ENCODE data around the gene ALDOA. TPM values are rescaled to one million over a fixed set of nuclear protein-coding genes. Genes with fewer than 3 reads are reported as not detected.

Gene ALDOA
- total RNA-seq, 2 donors from 2014 or later = 2,396 to 2,926 TPM

DNA sequence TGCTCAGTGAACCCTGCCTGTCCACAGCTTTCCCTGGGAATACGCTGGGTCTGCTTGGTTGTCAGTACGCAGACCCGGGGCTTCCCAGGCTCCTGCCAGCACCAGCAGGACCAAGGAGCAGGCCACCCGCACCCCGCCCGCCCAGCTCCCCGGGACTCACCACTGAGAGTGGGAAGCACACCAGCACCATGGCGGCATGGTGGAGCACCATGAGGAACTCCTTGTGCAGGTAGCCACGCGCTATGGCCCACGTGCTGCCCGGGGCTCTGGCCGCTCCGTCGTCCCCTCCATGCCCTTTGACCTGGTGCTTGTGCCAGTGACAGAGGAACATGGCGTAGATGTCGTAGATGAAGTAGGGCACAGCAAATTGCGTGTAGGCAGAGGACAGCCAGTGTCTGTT is 39.1 kb upstream of the ALDOA start:
- no peaks in the 10 kb centered on the region for H3K4me1 ChIP-seq
- DNase-seq = no peak
- intact Hi-C loops (cut with DNase I) = no loop called here
- TF ChIP-seq, protein P1, sequence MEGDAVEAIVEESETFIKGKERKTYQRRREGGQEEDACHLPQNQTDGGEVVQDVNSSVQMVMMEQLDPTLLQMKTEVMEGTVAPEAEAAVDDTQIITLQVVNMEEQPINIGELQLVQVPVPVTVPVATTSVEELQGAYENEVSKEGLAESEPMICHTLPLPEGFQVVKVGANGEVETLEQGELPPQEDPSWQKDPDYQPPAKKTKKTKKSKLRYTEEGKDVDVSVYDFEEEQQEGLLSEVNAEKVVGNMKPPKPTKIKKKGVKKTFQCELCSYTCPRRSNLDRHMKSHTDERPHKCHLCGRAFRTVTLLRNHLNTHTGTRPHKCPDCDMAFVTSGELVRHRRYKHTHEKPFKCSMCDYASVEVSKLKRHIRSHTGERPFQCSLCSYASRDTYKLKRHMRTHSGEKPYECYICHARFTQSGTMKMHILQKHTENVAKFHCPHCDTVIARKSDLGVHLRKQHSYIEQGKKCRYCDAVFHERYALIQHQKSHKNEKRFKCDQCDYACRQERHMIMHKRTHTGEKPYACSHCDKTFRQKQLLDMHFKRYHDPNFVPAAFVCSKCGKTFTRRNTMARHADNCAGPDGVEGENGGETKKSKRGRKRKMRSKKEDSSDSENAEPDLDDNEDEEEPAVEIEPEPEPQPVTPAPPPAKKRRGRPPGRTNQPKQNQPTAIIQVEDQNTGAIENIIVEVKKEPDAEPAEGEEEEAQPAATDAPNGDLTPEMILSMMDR (IDR thresholded peaks at IDR 0.05) = no peak
- H3K9me3 ChIP-seq = no peaks in the 10 kb centered on the region
- H3K27ac ChIP-seq = no peak overlapping the region
- H3K4me3 ChIP-seq = no peak overlapping the region
- no peaks in the 10 kb centered on the region for H3K36me3 ChIP-seq
- H3K9ac ChIP-seq (ENCODE audit: low read depth in 2 of 2, low read length in 2 of 2) = no peak overlapping the region
- peaks cover 19% of the 10 kb centered on the region for H3K27me3 ChIP-seq

DNA sequence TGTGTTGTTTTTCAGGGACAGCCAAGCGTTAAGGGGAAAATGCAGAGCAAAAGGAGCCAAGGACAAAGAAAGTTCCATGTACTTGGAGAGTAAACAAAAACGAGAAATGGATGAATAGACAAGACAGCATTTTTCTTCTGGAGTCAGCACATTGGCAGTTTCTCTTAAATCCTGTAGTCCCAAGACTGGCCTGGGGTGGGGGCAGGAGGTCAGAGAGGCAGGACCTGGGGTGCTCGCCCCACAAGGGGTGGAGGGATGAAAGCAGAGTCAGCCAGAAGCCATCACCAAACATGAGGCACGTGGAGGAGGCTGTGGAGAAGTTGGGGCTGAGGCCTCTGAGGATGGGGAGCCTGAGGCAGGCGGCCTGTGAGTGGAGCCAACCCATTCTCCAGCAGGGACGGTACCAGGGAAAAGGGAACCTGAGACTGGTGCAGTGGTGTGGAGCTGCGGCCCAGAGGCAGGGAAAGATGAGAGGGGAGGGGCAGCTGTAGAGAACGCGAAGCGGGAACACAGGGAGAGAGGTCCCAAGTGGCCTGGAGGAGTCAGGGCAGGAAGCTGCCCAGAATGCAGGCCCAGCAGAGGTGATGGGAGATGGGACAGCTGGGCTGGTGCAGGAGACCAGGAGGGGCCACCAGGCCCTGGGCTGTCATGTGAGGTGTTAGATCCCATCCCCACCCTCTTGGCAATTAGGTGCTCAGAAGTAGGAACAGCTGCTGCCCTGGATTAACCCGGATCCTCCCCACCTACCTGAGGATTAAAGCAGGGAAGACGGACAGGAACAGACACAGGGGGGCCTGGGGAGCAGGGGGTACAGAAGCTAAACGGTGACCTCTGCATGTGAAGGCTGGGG is 37.7 kb upstream of the ALDOA start:
- TF ChIP-seq, protein P1 (IDR thresholded peaks at IDR 0.05) = no peak
- H3K27ac ChIP-seq = no peak overlapping the region
- H3K4me3 ChIP-seq = no peak overlapping the region
- no peaks in the 10 kb centered on the region for H3K9me3 ChIP-seq
- no peaks in the 10 kb centered on the region for H3K4me1 ChIP-seq
- peaks cover 26% of the 10 kb centered on the region for H3K27me3 ChIP-seq
- no peak for DNase-seq
- H3K36me3 ChIP-seq = no peaks in the 10 kb centered on the region
- intact Hi-C loops (cut with DNase I) = no loop called here
- no peak overlapping the region for H3K9ac ChIP-seq (ENCODE audit: low read depth in 2 of 2, low read length in 2 of 2)

DNA sequence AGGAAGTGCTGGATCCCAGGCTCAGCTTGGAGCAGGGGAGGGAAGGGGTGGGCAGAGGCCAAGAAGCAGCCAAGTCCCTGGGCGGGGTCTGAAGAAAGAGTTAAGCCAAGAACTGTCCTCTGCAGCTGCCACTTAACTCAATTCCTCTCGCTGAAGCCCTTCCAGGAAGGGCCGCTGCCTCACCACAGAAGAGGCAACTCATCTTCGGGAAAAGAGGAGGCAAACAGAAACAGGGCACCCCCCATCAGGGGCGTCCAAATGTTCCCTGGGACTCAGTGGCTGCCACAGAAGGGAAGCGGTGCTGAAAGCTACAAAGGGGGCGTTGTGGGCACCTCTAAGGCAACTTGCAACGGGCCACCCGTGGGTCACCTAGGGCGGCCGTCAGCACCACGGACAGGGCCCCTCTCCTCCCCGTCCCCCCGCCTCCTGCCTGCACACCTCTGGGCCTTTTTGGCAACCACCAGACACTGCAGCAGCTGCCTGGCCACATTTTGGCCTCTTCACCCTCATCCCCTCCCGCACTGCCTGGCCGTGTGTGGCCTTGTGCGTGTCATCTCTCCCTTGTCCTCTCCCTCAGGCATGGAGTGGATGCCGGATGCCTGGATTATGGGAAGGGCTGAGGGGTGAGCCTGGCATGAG is 37.0 kb upstream of the ALDOA start:
- H3K36me3 ChIP-seq = no peaks in the 10 kb centered on the region
- TF ChIP-seq, protein P1 (IDR thresholded peaks at IDR 0.05) = no peak
- H3K27ac ChIP-seq = no peak overlapping the region
- H3K4me3 ChIP-seq = no peak overlapping the region
- no peak for DNase-seq
- H3K9me3 ChIP-seq = no peaks in the 10 kb centered on the region
- no peaks in the 10 kb centered on the region for H3K4me1 ChIP-seq
- intact Hi-C loops (cut with DNase I) = no loop called here
- H3K27me3 ChIP-seq = peaks cover 26% of the 10 kb centered on the region
- no peak overlapping the region for H3K9ac ChIP-seq (ENCODE audit: low read depth in 2 of 2, low read length in 2 of 2)

DNA sequence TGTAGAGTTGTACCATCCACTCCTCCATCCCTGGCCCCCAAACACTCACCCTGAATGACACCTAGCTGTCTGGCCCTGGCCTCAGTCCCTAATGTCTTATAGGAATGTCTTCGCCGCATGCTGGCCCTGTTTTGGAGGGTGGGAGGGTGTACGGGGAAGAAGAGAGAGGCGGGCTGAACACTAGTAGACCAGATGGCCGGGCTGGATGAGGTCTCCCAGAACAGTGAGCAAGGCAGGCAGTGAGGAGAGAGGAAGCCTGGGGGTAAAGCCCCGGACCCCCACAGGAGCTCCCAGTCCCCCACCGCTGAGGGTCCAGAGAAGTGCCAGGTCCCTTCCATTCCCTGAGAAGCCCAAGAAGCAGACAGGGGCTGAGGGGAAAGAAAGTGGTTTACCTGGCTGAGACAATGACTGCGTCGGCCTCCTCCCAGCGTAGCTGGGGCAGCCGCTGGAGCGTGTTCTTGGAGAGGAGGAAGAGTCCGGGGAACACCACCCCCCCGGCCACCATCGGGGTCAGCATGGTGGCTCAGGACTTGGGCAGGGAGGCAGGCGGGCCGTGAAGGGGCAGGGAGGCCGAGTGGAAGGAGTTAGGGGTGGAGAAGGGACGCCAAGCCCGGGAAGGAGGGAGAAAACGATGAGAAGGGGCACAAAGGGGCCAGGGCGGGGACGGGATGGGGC is 35.4 kb upstream of the ALDOA start:
- intact Hi-C loops (cut with DNase I) = no loop called here
- DNase-seq = no peak
- no peaks in the 10 kb centered on the region for H3K36me3 ChIP-seq
- H3K27ac ChIP-seq = no peak overlapping the region
- no peaks in the 10 kb centered on the region for H3K9me3 ChIP-seq
- peaks cover 26% of the 10 kb centered on the region for H3K27me3 ChIP-seq
- no peaks in the 10 kb centered on the region for H3K4me1 ChIP-seq
- H3K4me3 ChIP-seq = no peak overlapping the region
- TF ChIP-seq, protein P1 (IDR thresholded peaks at IDR 0.05) = no peak
- H3K9ac ChIP-seq (ENCODE audit: low read depth in 2 of 2, low read length in 2 of 2) = no peak overlapping the region

DNA sequence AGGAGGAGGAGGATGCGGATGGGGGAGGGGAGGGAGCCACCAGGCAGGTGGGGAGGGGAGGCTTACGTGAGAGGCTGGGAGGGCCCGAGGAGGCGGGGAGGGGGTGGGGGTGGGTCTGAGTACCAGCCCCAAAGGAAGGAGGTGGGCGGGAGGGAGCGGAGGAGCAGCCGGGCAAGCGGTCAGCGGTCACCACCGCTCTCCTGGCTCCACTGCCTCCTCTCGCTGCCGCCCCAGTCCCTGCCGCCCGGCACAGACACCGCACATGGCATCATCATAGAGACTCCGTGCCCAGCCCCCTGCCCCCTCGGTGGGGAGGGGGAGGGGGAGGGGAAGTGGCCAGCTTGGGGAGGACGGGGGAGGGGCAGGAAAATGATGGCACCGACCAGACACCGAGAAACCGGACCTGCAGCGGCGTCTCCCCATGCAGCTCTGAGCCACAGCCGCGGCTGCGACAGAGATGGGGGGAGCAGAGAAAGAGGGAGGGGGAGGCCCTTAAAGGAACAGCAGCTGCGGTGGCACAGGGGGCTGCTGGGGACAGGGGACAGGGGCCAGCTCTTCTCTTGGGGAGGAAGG is 34.6 kb upstream of the ALDOA start, which contains the start of gene TLCD3B:
Gene TLCD3B (minus strand): TSS at position 431 of the 573 bp plus-strand sequence. CDS start 744 bp downstream, outside the sequence.
- no peaks in the 10 kb centered on the region for H3K9me3 ChIP-seq
- H3K9ac ChIP-seq (ENCODE audit: low read depth in 2 of 2, low read length in 2 of 2) = no peak within 1 kb of the TSS
- no peak within 1 kb of the TSS for H3K4me3 ChIP-seq
- TF ChIP-seq, protein P1 (IDR thresholded peaks at IDR 0.05) = no peak
- intact Hi-C loops (cut with DNase I) = no loop called here
- no peak within 1 kb of the TSS for H3K27ac ChIP-seq
- no peaks in the 10 kb centered on the region for H3K36me3 ChIP-seq
- no peaks in the 10 kb centered on the region for H3K4me1 ChIP-seq
- peaks cover 26% of the 10 kb centered on the region for H3K27me3 ChIP-seq
- no peak for DNase-seq

Data from colonic mucosa (tissue), 4 donors.